GM12878 (cell line): ENCODE measurements around the gene FLT4. TPM values are rescaled to one million over a fixed set of nuclear protein-coding genes. Genes with fewer than 3 reads are reported as not detected.

ENCODE experiments used
- ATAC-seq: fragments of 200-7000 bp; cut with Tn5 transposase; 3 replicates; pipeline ENCODE4 v1.9.1; 2020; ENCODE audit warnings: mild to moderate bottlenecking, moderate library complexity
- BruUV-seq: library from RNA; stranded (reverse); fragments of 400-500 nt; replicated peaks from 2 replicates; lab custom pipeline; 2021; lab: Mats Ljungman, UMichigan
- CTCF ChIA-PET: fragments of 300-600 bp; sonication (Branson Sonifier 250); formaldehyde crosslinking; extraction: SDS; loops from one replicate; lab custom pipeline; 2021; ENCODE audit warnings: inconsistent platforms; lab: Yijun Ruan, JAX
- POLR2A ChIA-PET: fragments of 350-600 bp; formaldehyde crosslinking; extraction: SDS; loops from one replicate; lab custom pipeline; 2021; ENCODE audit warnings: inconsistent platforms; lab: Charles Lee
- RAD21 ChIA-PET: fragments of 300-600 bp; sonication (Branson Sonifier 250); formaldehyde crosslinking; loops from one replicate; lab custom pipeline; 2023; ENCODE audit warnings: antibody characterized with exemption; ENCODE audit not compliant: unreplicated experiment; lab: Charles Lee
- SMC1A ChIA-PET: fragments of 300-600 bp; sonication (Branson Sonifier 250); formaldehyde crosslinking; loops from one replicate; lab custom pipeline; 2023; ENCODE audit not compliant: unreplicated experiment, uncharacterized antibody; lab: Charles Lee
- DNase-seq: peaks from one replicate; pipeline ENCODE4 v3.0.0-alpha.2; 2011; ENCODE audit warnings: low read depth, low spot score
- FAIRE-seq: peaks from 3 replicates; lab custom pipeline; 2011; peaks lifted over from hg19 to GRCh38; lab: Jason Lieb, UNC
- H2AFZ ChIP-seq: 2 replicates; pipeline ENCODE4 v1.6.0; 2011; ENCODE audit warnings: low read depth, low read length, control low read depth; ENCODE audit not compliant: control insufficient read depth
- H3K27ac ChIP-seq: 2 replicates; pipeline ENCODE4 v1.5.1; 2011; ENCODE audit warnings: control low read depth; ENCODE audit not compliant: control insufficient read depth, insufficient read depth
- H3K27me3 ChIP-seq, 2 experiments: replicated peaks in 1 of 2; 2 replicates each; pipeline versions ENCODE4 v1.6.0 to v1.6.1; 2011; ENCODE audit warnings: low read length in 1 of 2; ENCODE audit not compliant: control insufficient read depth in 2 of 2, insufficient read depth in 2 of 2
- H3K36me3 ChIP-seq, 2 experiments: 2 replicates each; pipeline ENCODE4 v1.5.1; 2011; ENCODE audit warnings: low read length in 1 of 2; ENCODE audit not compliant: control insufficient read depth in 2 of 2, insufficient read depth in 2 of 2
- H3K4me1 ChIP-seq: 2 replicates; pipeline ENCODE4 v1.6.1; 2011; ENCODE audit warnings: mild to moderate bottlenecking, low read length, moderate library complexity, mixed read lengths; ENCODE audit not compliant: control insufficient read depth, insufficient read depth
- H3K4me2 ChIP-seq: 2 replicates; pipeline ENCODE4 v1.6.0; 2011; ENCODE audit warnings: control low read depth; ENCODE audit not compliant: control insufficient read depth, insufficient read depth
- H3K4me3 ChIP-seq: fragments of 200-600 bp; sonication (generic); 2 replicates; pipeline ENCODE4 v1.5.1; 2016
- H3K79me2 ChIP-seq: 2 replicates; pipeline ENCODE4 v1.6.0; 2011; ENCODE audit warnings: low read length; ENCODE audit not compliant: control insufficient read depth, insufficient read depth
- H3K9ac ChIP-seq: 2 replicates; pipeline ENCODE4 v1.8.0; 2011; ENCODE audit warnings: low read length, control low read depth, mixed read lengths; ENCODE audit not compliant: control insufficient read depth, insufficient read depth
- H3K9me3 ChIP-seq: replicated peaks from 3 replicates; pipeline ENCODE4 v1.5.1; 2011; ENCODE audit warnings: mild to moderate bottlenecking, low read length; ENCODE audit not compliant: control insufficient read depth, insufficient read depth
- H4K20me1 ChIP-seq: 2 replicates; pipeline ENCODE4 v1.6.0; 2011; ENCODE audit not compliant: control insufficient read depth, insufficient read depth
- ATF7 ChIP-seq: fragments of 450-650 bp; IDR thresholded peaks from 2 replicates; pipeline ENCODE4 v1.6.1; 2016; ENCODE audit warnings: low read depth, mild to moderate bottlenecking
- CBFB ChIP-seq: IDR thresholded peaks from 2 replicates; pipeline ENCODE4 v1.6.1; 2016; ENCODE audit warnings: antibody characterized with exemption, low read depth
- EZH2 ChIP-seq: IDR thresholded peaks from 2 replicates; pipeline ENCODE4 v1.6.1; 2012; ENCODE audit warnings: low read depth, mild to moderate bottlenecking, control low read depth, inconsistent platforms, low read length, borderline replicate concordance; ENCODE audit not compliant: control insufficient read depth
- GATAD2B ChIP-seq: fragments of 450-650 bp; conservative IDR thresholded peaks from 2 replicates; pipeline ENCODE4 v1.6.1; 2017; ENCODE audit warnings: low read depth, mild to moderate bottlenecking, moderate library complexity
- HCFC1 ChIP-seq: fragments of 150-350 bp; IDR thresholded peaks from 2 replicates; pipeline ENCODE4 v1.6.1; 2014; ENCODE audit warnings: low read length
- HDAC6 ChIP-seq: fragments of 200-600 bp; sonication (generic); IDR thresholded peaks from one replicate; pipeline ENCODE4 v1.8.0; 2017; ENCODE audit warnings: antibody characterized with exemption; ENCODE audit not compliant: unreplicated experiment
- HDGF ChIP-seq: fragments of 450-650 bp; IDR thresholded peaks from 2 replicates; pipeline ENCODE4 v1.6.1; 2016; ENCODE audit warnings: antibody characterized with exemption
- IKZF1 ChIP-seq: fragments of 450-650 bp; conservative IDR thresholded peaks from 2 replicates; pipeline ENCODE4 v1.6.1; 2017; ENCODE audit warnings: antibody characterized with exemption, mild to moderate bottlenecking
- JUNB ChIP-seq: IDR thresholded peaks from 2 replicates; pipeline ENCODE4 v1.6.1; 2016; ENCODE audit warnings: antibody characterized with exemption, mild to moderate bottlenecking
- LARP7 ChIP-seq: fragments of 450-650 bp; IDR thresholded peaks from 2 replicates; pipeline ENCODE4 v1.6.1; 2017; ENCODE audit warnings: mild to moderate bottlenecking
- NFIC ChIP-seq: IDR thresholded peaks from 2 replicates; pipeline ENCODE4 v1.6.1; 2012; ENCODE audit warnings: low read depth, mild to moderate bottlenecking, inconsistent platforms, low read length, moderate library complexity
- NFYB ChIP-seq: IDR thresholded peaks from 2 replicates; pipeline ENCODE4 v1.6.1; 2011; ENCODE audit warnings: low read depth, mild to moderate bottlenecking, low read length, improper control_type of control experiment, moderate library complexity; ENCODE audit not compliant: insufficient read depth
- NKRF ChIP-seq: fragments of 450-650 bp; conservative IDR thresholded peaks from 2 replicates; pipeline ENCODE4 v1.6.1; 2017; ENCODE audit warnings: mild to moderate bottlenecking, moderate library complexity
- NR2C1 ChIP-seq: fragments of 450-650 bp; IDR thresholded peaks from 2 replicates; pipeline ENCODE4 v1.6.1; 2017; ENCODE audit warnings: antibody characterized with exemption, mild to moderate bottlenecking, moderate library complexity
- NR2C2 ChIP-seq: IDR thresholded peaks from 2 replicates; pipeline ENCODE4 v1.6.1; 2011; ENCODE audit warnings: borderline replicate concordance, low read depth; ENCODE audit not compliant: control insufficient read depth, insufficient read length
- PML ChIP-seq: IDR thresholded peaks from 2 replicates; pipeline ENCODE4 v1.6.1; 2012; ENCODE audit warnings: low read length, inconsistent platforms
- SIN3A ChIP-seq: IDR thresholded peaks from 2 replicates; pipeline ENCODE4 v1.6.1; 2012; ENCODE audit warnings: low read depth, low read length, improper control_type of control experiment
- SREBF1 ChIP-seq: IDR thresholded peaks from 2 replicates; pipeline ENCODE4 v1.6.1; 2012; ENCODE audit warnings: mild to moderate bottlenecking, low read length
- TBL1XR1 ChIP-seq: IDR thresholded peaks from 2 replicates; pipeline ENCODE4 v1.6.1; 2012; ENCODE audit warnings: low read depth, low read length, improper control_type of control experiment
- ZSCAN29 ChIP-seq: fragments of 450-650 bp; IDR thresholded peaks from 2 replicates; pipeline ENCODE4 v1.6.1; 2017; ENCODE audit warnings: mild to moderate bottlenecking, moderate library complexity
- WGBS: methylation state at CpG from one replicate; pipeline ENCODE4 v1.1.6; 2016; ENCODE audit warnings: low lambda C conversion rate; ENCODE audit not compliant: insufficient replicate concordance, insufficient coverage; ENCODE audit errors: missing lambda C conversion rate; 5-methylcytosine and 5-hydroxymethylcytosine counted together
- in situ Hi-C: fragments of 300-500 bp; cut with MboI; formaldehyde crosslinking; loops from 9 replicates; pipeline ENCODE4 v1.14.3; 2018; ENCODE audit warnings: mixed read lengths
- intact Hi-C: fragments of 100-400 bp; cut with micrococcal nuclease; formaldehyde crosslinking; loops from one replicate; pipeline ENCODE4 v1.14.2; 2022; ENCODE audit not compliant: unreplicated experiment
- polyA plus RNA-seq, 11 experiments: library from polyadenylated mRNA; depleted of rRNA in 4 of 11; unstranded in 6 of 11; stranded (reverse) in 5 of 11; fragments of >200 nt; fragmentation: Nextera tagmentation in 4 of 11; fragmentation: Illumina TruSeq in 1 of 11; extraction: Ambion mirVana in 4 of 11; extraction: Trizol in 1 of 11; gene quantifications; 1 replicate in 1 of 11; 2 replicates in 10 of 11; pipeline versions ENCODE4 v1.2.1 to v1.2.3, GENCODE V29; 2011 to 2016; ENCODE audit warnings: inconsistent platforms in 2 of 11, missing spikeins in 2 of 11, low read depth in 1 of 11
- total RNA-seq, 4 experiments: library from RNA; depleted of rRNA in 3 of 4; stranded (reverse); fragments of >200 nt in 3 of 4; fragmentation: Illumina TruSeq in 1 of 4; extraction: Trizol in 1 of 4; gene quantifications; 2 replicates each; pipeline versions ENCODE4 v1.2.1 to v1.2.3, GENCODE V29; 2013 to 2021

Gene FLT4
- total and polyA plus RNA-seq, 10 of the 15 experiments (the other 5 are each of a cell fraction or from before 2014, with no cell fraction given): 0.18 TPM; not detected in 9

- no TSS peak for BruUV-seq
- H3K79me2 ChIP-seq: no peaks in the 10 kb centered on the region
- ChIA-PET CTCF (interaction anchor here (0.6 to 1.8 kb wide), 2 partner anchors 26 to 29 kb away, joined by 4 read pairs; no protein-coding TSS in a partner anchor), RAD21 (no interaction called here), POLR2A (no interaction called here), SMC1A (no interaction called here)
- TF ChIP-seq EZH2 (no peak), NFIC (no peak), SIN3A (no peak), NR2C1 (no peak), IKZF1 (no peak), HDAC6 (no peak), LARP7 (no peak), TBL1XR1 (no peak), NKRF (no peak), HCFC1 (no peak), ZSCAN29 (no peak), JUNB (no peak), NFYB (no peak), SREBF1 (no peak), NR2C2 (no peak), ATF7 (no peak), CBFB (no peak), PML (no peak), HDGF (no peak), GATAD2B (no peak)
- H3K4me1 ChIP-seq: no peaks in the 10 kb centered on the region
- WGBS: 59% methylated on average over 2 of the region's 2 CpGs
- no peak overlapping the region for H3K4me2 ChIP-seq
- FAIRE-seq (no peak), DNase-seq (no peak), ATAC-seq (no peak)
- H4K20me1 ChIP-seq: no peaks in the 10 kb centered on the region; the same call in 1 of the 2 replicates
- H3K9me3 ChIP-seq: no peaks in the 10 kb centered on the region
- H2AFZ ChIP-seq: no peak overlapping the region
- H3K9ac ChIP-seq: no peak overlapping the region
- intact Hi-C loops (no loop called here), in situ Hi-C loops (no loop called here)
- no peak overlapping the region for H3K27ac ChIP-seq
- H3K36me3 ChIP-seq: peaks cover 0 to 15% of the 10 kb centered on the region in 2 experiments; a peak in 2 of 4 replicates
- no peak overlapping the region for H3K4me3 ChIP-seq
- no peaks in the 10 kb centered on the region for H3K27me3 ChIP-seq
Observed at GRCh38 chr5:180575571-180575970, 73.8 kb downstream of the FLT4 start.
